Measurements from ENCODE around the gene SYCP3.

SYCP3 gene

DNA sequence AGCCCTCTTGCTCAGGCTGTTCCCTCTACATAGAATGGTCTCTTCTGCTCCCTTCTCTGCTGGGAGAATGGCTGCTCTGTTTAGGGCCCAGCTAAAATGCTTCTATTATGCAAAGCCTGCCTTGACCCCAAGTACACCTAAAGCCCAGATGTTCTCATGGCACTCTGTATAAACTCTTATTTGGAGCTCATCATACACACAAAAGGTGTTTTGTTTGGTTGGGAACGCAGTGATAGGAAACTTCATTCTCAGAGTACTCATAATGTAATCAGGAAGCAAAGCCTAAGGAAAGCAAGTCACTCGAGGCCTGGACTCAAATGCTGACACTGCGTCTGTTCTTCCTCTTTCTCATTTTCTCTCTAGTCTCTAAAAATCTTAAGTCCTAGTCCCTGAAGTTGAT is 38.2 kb upstream of the SYCP3 start:
- TF ChIP-seq GLIS3 (CRISPR knock-in tag; IDR thresholded peaks at IDR 0.05), result no peak
- TF ChIP-seq, protein P1, sequence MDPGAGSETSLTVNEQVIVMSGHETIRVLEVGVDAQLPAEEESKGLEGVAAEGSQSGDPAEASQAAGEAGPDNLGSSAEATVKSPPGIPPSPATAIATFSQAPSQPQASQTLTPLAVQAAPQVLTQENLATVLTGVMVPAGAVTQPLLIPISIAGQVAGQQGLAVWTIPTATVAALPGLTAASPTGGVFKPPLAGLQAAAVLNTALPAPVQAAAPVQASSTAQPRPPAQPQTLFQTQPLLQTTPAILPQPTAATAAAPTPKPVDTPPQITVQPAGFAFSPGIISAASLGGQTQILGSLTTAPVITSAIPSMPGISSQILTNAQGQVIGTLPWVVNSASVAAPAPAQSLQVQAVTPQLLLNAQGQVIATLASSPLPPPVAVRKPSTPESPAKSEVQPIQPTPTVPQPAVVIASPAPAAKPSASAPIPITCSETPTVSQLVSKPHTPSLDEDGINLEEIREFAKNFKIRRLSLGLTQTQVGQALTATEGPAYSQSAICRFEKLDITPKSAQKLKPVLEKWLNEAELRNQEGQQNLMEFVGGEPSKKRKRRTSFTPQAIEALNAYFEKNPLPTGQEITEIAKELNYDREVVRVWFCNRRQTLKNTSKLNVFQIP (CRISPR knock-in tag; IDR thresholded peaks at IDR 0.05; ENCODE audit: borderline replicate concordance, low read depth), result no peak
- no peak for TF ChIP-seq RARB (CRISPR knock-in tag; IDR thresholded peaks at IDR 0.05)
- no peak for TF ChIP-seq OSR1 (CRISPR knock-in tag; IDR thresholded peaks at IDR 0.05)
- TF ChIP-seq CREB5 (CRISPR knock-in tag; IDR thresholded peaks at IDR 0.05; ENCODE audit: low read depth), result no peak
- no peak for TF ChIP-seq TOX (CRISPR knock-in tag; IDR thresholded peaks at IDR 0.05; ENCODE audit: borderline replicate concordance)
- no peak for TF ChIP-seq PPARA (CRISPR knock-in tag; IDR thresholded peaks at IDR 0.05; ENCODE audit: borderline replicate concordance)
- no peak for TF ChIP-seq ESRRG (CRISPR knock-in tag; IDR thresholded peaks at IDR 0.05)
- no peak for TF ChIP-seq ZC3H10 (CRISPR knock-in tag; IDR thresholded peaks at IDR 0.05)
- no peak for ATAC-seq

DNA sequence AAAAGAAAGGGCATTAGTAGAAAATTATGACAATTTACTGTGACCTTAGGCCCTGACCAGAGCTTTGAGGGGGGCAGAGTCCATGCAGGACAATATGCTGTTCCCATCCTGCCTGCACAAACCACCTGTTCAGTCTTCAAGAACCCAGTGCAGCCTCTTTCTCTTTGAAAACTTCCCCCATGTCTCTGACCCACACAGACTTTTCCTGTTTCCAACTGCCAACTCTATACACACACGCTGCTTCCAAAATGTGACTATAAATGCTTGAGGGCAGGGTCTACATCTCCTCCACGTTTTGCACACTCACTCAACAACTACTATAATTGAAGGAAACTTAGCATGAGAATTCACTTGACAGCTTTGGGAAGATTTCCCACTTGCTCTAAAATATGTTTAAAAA is 36.6 kb upstream of the SYCP3 start:
- TF ChIP-seq CREB5 (CRISPR knock-in tag; IDR thresholded peaks at IDR 0.05; ENCODE audit: low read depth) (no peak), ZNF70 (CRISPR knock-in tag; IDR thresholded peaks at IDR 0.05) (no peak), ZNF565 (CRISPR knock-in tag; conservative IDR thresholded peaks at IDR 0.05; ENCODE audit: low read depth) (no peak), ARNTL (CRISPR knock-in tag; IDR thresholded peaks at IDR 0.05; ENCODE audit: borderline replicate concordance, low read depth) (no peak), ISL1 (CRISPR knock-in tag; IDR thresholded peaks at IDR 0.05) (no peak), SNAI2 (CRISPR knock-in tag; IDR thresholded peaks at IDR 0.05) (no peak), PPARA (CRISPR knock-in tag; IDR thresholded peaks at IDR 0.05; ENCODE audit: borderline replicate concordance) (no peak), ZNF8 (CRISPR knock-in tag; IDR thresholded peaks at IDR 0.05) (no peak), TCF4 (CRISPR knock-in tag; IDR thresholded peaks at IDR 0.05; ENCODE audit: borderline replicate concordance) (no peak), RARB (CRISPR knock-in tag; IDR thresholded peaks at IDR 0.05) (no peak)
- TF ChIP-seq, protein P1 (CRISPR knock-in tag; IDR thresholded peaks at IDR 0.05; ENCODE audit: borderline replicate concordance, low read depth), result no peak
- ATAC-seq, result no peak

DNA sequence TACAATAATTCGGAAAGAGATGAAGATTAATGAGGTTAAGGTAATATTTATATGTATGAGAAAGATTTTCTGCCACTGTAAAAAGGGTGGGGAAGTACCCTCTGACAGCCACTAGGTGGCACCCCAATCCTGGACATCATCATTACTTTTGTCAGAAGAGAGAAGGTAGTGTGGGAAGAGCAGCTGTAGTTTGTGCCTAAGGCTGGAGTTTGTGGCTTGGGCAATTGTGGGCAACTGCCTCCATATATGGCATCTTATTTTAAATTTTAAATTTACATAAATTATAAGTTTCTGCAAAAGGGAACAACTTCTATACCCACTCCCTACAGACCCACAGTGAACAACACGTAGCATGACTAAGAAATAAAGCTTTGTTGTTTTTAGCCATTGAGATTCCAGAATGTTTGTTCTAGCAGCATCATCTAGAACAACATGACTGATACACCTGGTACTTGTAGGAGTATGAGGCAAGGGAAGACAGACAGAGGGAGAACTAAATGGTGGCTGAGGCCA is 34.4 kb upstream of the SYCP3 start:
- ATAC-seq, result peak; percentile 97
- no peak for TF ChIP-seq ZFP3 (CRISPR knock-in tag; IDR thresholded peaks at IDR 0.05)
- TF ChIP-seq GLIS3 (CRISPR knock-in tag; IDR thresholded peaks at IDR 0.05), result no peak
- TF ChIP-seq ARNTL (CRISPR knock-in tag; IDR thresholded peaks at IDR 0.05; ENCODE audit: borderline replicate concordance, low read depth), result no peak
- TF ChIP-seq, protein P1 (CRISPR knock-in tag; IDR thresholded peaks at IDR 0.05; ENCODE audit: borderline replicate concordance, low read depth), result no peak
- TF ChIP-seq ZNF70 (CRISPR knock-in tag; IDR thresholded peaks at IDR 0.05), result no peak
- no peak for TF ChIP-seq ZNF565 (CRISPR knock-in tag; conservative IDR thresholded peaks at IDR 0.05; ENCODE audit: low read depth)
- no peak for TF ChIP-seq ESRRG (CRISPR knock-in tag; IDR thresholded peaks at IDR 0.05)
- no peak for TF ChIP-seq ISL1 (CRISPR knock-in tag; IDR thresholded peaks at IDR 0.05)
- no peak for TF ChIP-seq OSR1 (CRISPR knock-in tag; IDR thresholded peaks at IDR 0.05)
- TF ChIP-seq PATZ1 (CRISPR knock-in tag; IDR thresholded peaks at IDR 0.05; ENCODE audit: borderline replicate concordance), result no peak
- TF ChIP-seq ZC3H10 (CRISPR knock-in tag; IDR thresholded peaks at IDR 0.05), result no peak
